Colonic mucosa (tissue), 4 donors: Measurements from ENCODE around the gene WDR74. TPM values are rescaled to one million over a fixed set of nuclear protein-coding genes. Genes with fewer than 3 reads are reported as not detected.

Source experiments
- DNase-seq: peaks from one replicate; pipeline ENCODE4 v3.0.0-alpha.2; 2020
- H3K27ac ChIP-seq: fragments of 200-600 bp; one replicate; pipeline ENCODE4 v1.8.0; 2021
- H3K27me3 ChIP-seq: fragments of 200-600 bp; one replicate; pipeline ENCODE4 v1.8.0; 2021
- H3K36me3 ChIP-seq: fragments of 200-600 bp; one replicate; pipeline ENCODE4 v1.8.0; 2021
- H3K4me1 ChIP-seq: fragments of 200-600 bp; one replicate; pipeline ENCODE4 v1.8.0; 2021; ENCODE audit warnings: mild to moderate bottlenecking
- H3K4me3 ChIP-seq: fragments of 200-600 bp; one replicate; pipeline ENCODE4 v1.8.0; 2021
- H3K9ac ChIP-seq, 2 donors: one replicate each; pipeline ENCODE4 v1.7.0; 2013; ENCODE audit warnings: control low read depth in 2 of 2, low read depth in 2 of 2, low read length in 2 of 2
- H3K9me3 ChIP-seq: fragments of 200-600 bp; one replicate; pipeline ENCODE4 v1.8.0; 2021
- intact Hi-C: fragments of 100-400 bp; cut with DNase I; formaldehyde crosslinking; loops from one replicate; pipeline ENCODE4 v1.14.1; 2022
- total RNA-seq, 2 donors: library from RNA; stranded (reverse); fragmentation: NEBNext Ultra II Directional in 1 of 2; extraction: Animal tissue kit (Norgen Biotek cat#: 25700) in 1 of 2; gene quantifications; one replicate each; pipeline ENCODE4 v1.2.1, GENCODE V29; 2021
- TF ChIP-seq, protein P1 (sequence below): fragments of 200-600 bp; IDR thresholded peaks from one replicate; pipeline ENCODE4 v1.8.0; 2022; ENCODE audit warnings: antibody characterized with exemption, mild to moderate bottlenecking
- donor health status: healthy.
- donor health status: DM: no; HTN: no; CAD: no.
- donor health status: DM: no; HTN: no; CAD: no.

WDR74 gene
- total RNA-seq, 2 donors from 2014 or later = 27.4 to 43.3 TPM

DNA sequence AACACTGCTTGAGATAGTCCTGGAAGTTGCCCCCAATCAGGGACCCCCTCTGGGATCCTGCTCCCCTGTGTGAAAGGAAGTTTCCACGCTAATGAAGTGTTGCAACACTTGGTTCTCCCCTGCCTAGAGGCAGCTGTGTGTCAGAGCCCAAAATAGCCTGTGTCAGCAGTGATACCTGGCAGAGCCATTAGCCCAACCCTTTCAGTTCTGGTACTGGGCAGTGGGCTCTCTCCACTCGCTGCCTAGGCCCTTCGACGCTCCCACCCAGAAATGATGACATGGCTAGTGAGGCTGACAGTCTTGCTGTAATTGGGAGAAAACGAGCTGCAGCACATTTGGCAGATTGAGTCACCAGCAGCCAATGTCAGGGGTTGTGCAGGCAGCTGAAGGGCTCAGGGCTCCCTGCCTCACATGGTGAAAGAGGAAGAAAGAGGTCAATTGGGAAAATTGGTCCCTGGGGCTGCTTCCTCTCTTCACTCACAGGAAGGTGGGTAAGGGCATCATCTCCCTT is 32.7 kb downstream of the WDR74 start:
- no peaks in the 10 kb centered on the region for H3K27me3 ChIP-seq
- no peak for DNase-seq
- intact Hi-C loops = no loop called here
- H3K4me1 ChIP-seq = peaks cover 12% of the 10 kb centered on the region
- peak overlapping the region; percentile 4 to 31 for H3K9ac ChIP-seq
- H3K9me3 ChIP-seq = no peaks in the 10 kb centered on the region
- TF ChIP-seq, protein P1, sequence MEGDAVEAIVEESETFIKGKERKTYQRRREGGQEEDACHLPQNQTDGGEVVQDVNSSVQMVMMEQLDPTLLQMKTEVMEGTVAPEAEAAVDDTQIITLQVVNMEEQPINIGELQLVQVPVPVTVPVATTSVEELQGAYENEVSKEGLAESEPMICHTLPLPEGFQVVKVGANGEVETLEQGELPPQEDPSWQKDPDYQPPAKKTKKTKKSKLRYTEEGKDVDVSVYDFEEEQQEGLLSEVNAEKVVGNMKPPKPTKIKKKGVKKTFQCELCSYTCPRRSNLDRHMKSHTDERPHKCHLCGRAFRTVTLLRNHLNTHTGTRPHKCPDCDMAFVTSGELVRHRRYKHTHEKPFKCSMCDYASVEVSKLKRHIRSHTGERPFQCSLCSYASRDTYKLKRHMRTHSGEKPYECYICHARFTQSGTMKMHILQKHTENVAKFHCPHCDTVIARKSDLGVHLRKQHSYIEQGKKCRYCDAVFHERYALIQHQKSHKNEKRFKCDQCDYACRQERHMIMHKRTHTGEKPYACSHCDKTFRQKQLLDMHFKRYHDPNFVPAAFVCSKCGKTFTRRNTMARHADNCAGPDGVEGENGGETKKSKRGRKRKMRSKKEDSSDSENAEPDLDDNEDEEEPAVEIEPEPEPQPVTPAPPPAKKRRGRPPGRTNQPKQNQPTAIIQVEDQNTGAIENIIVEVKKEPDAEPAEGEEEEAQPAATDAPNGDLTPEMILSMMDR = no peak
- H3K27ac ChIP-seq = peak overlapping the region; percentile 4
- peaks cover 4% of the 10 kb centered on the region for H3K36me3 ChIP-seq
- no peak overlapping the region for H3K4me3 ChIP-seq

DNA sequence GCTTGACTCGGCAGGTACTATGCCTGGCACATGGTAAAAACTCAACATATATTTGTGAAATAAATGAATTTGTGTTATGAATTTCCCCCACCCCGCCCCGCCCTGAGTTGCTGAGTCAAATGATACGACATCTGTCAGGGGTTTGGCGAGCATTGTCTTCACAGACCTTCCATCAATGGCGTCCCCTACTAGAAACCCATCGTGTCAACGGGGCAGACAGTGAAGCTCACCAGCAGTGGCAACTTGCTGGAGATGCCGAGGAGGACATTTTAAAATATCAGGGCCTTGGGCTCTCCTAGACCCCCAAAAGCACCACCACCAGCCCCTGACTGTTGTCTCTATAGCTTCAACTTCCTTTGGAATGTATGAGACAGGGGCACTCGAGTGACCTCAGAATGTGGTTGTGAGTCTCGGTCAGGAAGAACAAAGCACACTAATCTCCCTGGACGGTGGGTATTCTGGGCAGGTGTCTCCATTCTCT is 33.4 kb downstream of the WDR74 start:
- Histone ChIP-seq H3K9me3 (no peaks in the 10 kb centered on the region), H3K36me3 (peaks cover 9% of the 10 kb centered on the region), H3K9ac (peak overlapping the region in 1 of 2 donors; percentile 91), H3K27me3 (no peaks in the 10 kb centered on the region), H3K27ac (peak overlapping the region; percentile 90), H3K4me1 (peaks cover 12% of the 10 kb centered on the region), H3K4me3 (peak overlapping the region; percentile 93)
- intact Hi-C loops = no loop called here
- peak; percentile 25 for DNase-seq
- TF ChIP-seq, protein P1 = no peak

DNA sequence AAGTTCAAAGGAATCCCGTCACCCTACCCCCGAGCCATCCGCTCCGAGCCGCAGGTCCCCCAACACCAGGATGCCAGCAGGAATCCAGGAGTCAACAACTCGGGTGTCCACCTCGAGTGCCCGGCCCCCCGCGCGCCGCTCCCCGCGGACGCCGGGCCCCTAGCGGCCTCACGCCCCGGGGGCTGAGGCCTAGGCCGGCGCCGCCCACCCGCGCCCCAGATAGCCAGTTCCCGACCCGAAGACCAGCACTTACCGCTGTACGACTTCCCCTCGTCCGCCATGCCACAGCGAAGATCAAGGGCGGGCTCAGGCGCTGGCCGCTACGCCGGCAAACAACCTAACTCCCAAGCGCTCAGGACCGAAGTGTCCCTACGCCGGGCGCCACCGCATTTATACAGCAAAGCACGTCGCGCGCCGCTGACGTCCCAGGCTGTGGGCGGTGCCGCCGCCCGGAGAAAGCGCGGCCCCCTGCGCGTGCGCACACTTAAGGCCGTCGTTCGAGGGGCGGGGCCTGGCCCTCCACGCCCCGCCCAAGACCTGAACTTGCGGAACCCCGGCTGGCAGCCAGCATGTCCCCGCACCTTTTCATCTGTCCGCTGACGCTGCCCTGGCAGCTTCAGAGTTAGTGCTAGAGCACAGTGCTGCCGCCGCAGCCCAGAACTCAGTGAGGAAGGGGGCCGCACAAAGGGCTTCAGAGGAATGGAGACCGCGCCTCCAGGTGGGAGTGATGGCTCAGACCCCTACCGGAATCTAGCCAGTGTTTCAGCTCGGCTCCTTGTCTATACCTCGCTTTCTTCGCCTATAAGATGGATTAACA is 34.1 kb downstream of the WDR74 start, which contains the start of gene NXF1:
Gene NXF1 (minus strand): TSS at position 365 of the 817 bp plus-strand sequence. CDS start 84 bp downstream, at position 281.
- Histone ChIP-seq H3K27me3 (no peaks in the 10 kb centered on the region), H3K36me3 (peaks cover 12% of the 10 kb centered on the region), H3K4me1 (peaks cover 12% of the 10 kb centered on the region), H3K4me3 (peak within 1 kb of the TSS; percentile 93), H3K27ac (peak within 1 kb of the TSS; percentile 90), H3K9me3 (no peaks in the 10 kb centered on the region), H3K9ac (peak within 1 kb of the TSS; percentile 91 to 94)
- DNase-seq = peak; percentile 96
- intact Hi-C loops = no loop called here
- TF ChIP-seq, protein P1 = no peak

DNA sequence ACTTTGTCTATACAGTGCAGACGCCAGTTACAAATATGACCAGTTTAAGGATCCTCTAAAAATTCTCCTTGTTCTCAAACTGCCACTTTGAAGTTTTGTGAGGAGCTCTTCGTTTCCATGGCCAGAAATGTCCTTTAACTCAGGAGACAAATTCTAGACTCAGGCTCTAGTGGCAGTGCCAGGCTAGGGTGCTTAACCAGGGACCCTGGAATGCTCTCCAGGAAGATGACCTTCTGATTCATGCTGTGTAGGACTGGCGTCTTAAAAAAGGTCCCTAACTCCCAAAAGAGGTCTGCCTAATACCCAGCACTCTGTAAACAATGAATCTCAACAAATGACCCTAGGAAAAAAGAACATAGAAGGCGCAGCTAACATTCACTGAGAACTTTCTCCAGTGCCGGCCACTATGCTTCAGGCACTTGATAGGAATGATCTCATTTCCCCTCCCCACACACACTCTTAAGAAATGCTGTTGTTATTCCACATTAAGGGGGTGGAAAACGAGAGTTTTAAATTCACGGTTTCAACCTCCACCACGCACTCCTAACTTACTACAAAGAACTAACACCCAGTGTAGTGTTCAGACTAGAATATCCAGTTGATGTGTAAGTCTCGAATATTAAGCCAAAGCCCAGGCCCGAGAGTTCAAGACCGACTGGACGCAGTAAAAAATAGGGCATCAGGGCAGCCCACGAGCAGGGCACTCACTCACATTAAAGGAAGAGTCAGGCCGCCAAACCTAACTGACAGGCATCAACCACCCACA is 34.9 kb downstream of the WDR74 start:
- H3K4me3 ChIP-seq = peak overlapping the region; percentile 93
- H3K27me3 ChIP-seq = no peaks in the 10 kb centered on the region
- H3K4me1 ChIP-seq = peaks cover 12% of the 10 kb centered on the region
- peaks cover 12% of the 10 kb centered on the region for H3K36me3 ChIP-seq
- H3K9ac ChIP-seq = peak overlapping the region; percentile 65 to 94
- no peak for DNase-seq
- peak overlapping the region; percentile 90 for H3K27ac ChIP-seq
- intact Hi-C loops = no loop called here
- no peaks in the 10 kb centered on the region for H3K9me3 ChIP-seq
- TF ChIP-seq, protein P1 = no peak

DNA sequence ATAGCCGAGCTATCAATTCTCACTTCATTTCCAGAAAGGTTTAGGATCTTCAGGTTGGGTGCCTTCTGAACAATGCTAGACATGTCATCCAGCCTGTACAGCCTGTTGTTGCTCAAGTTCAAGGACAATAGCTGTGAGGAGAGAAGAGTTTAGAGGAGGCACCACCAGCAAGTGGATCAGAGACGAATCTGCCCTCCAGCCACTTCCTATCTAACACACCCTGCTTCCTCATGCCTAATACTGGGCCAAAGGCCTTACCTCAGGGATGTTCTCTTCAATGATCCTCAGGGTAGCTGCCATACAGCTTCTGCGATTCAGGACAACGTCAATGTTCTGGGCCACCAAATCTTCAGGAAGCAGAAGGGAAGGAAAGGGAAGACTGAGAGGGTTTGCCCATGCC is 38.3 kb downstream of the WDR74 start:
- no peak overlapping the region for H3K27ac ChIP-seq
- TF ChIP-seq, protein P1 = no peak
- H3K27me3 ChIP-seq = no peaks in the 10 kb centered on the region
- peaks cover 12% of the 10 kb centered on the region for H3K4me1 ChIP-seq
- no peak for DNase-seq
- H3K36me3 ChIP-seq = peaks cover 18% of the 10 kb centered on the region
- H3K9ac ChIP-seq = no peak overlapping the region
- intact Hi-C loops = no loop called here
- no peaks in the 10 kb centered on the region for H3K9me3 ChIP-seq
- H3K4me3 ChIP-seq = no peak overlapping the region
